Naive B cell (primary cell): ENCODE data around the gene EVI2B. TPM values are rescaled to one million over a fixed set of nuclear protein-coding genes. Genes with fewer than 3 reads are reported as not detected.

Experiments used
- polyA plus RNA-seq, 6 donors: library from polyadenylated mRNA; unstranded; fragments of 300-500 nt; fragmentation: Illumina TruSeq; gene quantifications; one replicate each; pipeline ENCODE4 v1.2.3, GENCODE V29; 2021; ENCODE audit warnings: low read depth in 6 of 6

Gene EVI2B
- polyA plus RNA-seq, 6 donors from 2014 or later: 146 to 201 (median 184) TPM

Other genes starting within 250 kb of the EVI2B start
- gene NF1, start 219.1 kb downstream of the EVI2B start, polyA plus RNA-seq: 10 to 100 TPM in 1 of 6 donors, 1 to 10 TPM in 5; 4.8 to 10.2 (median 8.3) TPM
- under 1 TPM in 2 of 6 donors, not detected in 4; 0.30 to 0.36 TPM for gene OMG, start 16.8 kb downstream of the EVI2B start, polyA plus RNA-seq
- 10 to 100 TPM in 5 of 6 donors, 1 to 10 TPM in 1; 6.0 to 19.7 (median 13.3) TPM for gene EVI2A, start 7.6 kb upstream of the EVI2B start, polyA plus RNA-seq
- 10 to 100 TPM in 5 of 6 donors, 1 to 10 TPM in 1; 7.3 to 29.7 (median 20.8) TPM for gene RAB11FIP4, start 77.6 kb upstream of the EVI2B start, polyA plus RNA-seq